GM12872 (cell line): ENCODE results near the gene EPHA3.

Experiments
- CTCF ChIP-seq: IDR thresholded peaks from 3 replicates; pipeline ENCODE4 v1.5.1; 2011; ENCODE audit warnings: low read depth, mild to moderate bottlenecking, low read length, moderate library complexity; ENCODE audit not compliant: insufficient read depth

The EPHA3 gene

GRCh38 chr3:89446593-89446992 is 339.2 kb downstream of the EPHA3 start:
- no peak for TF ChIP-seq CTCF

DNA sequence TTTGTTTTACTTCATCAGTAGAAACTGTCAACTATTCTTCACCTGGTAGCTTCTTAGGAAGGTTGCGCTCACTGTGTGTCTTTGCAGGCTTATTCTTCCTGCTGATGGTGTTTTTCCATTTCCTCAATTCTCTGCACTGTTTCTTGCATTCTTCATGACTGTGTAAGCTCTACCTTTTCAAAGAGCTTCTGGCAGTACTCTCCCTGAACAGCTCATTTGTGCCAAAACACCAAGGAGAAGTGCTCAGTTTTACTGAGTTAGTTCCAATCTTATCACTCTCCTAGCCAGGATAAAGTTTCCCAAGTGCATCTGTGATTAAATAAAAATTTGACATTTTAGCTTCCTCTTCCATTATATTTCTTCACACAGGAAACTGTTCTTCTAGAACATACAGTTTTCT is 339.8 kb downstream of the EPHA3 start:
- TF ChIP-seq CTCF = no peak

GRCh38 chr3:89449086-89449485 is 341.7 kb downstream of the EPHA3 start:
- no peak for TF ChIP-seq CTCF

- no peak for TF ChIP-seq CTCF
These were observed 344.6 kb downstream of the EPHA3 start for GRCh38 chr3:89452066-89452465.

DNA sequence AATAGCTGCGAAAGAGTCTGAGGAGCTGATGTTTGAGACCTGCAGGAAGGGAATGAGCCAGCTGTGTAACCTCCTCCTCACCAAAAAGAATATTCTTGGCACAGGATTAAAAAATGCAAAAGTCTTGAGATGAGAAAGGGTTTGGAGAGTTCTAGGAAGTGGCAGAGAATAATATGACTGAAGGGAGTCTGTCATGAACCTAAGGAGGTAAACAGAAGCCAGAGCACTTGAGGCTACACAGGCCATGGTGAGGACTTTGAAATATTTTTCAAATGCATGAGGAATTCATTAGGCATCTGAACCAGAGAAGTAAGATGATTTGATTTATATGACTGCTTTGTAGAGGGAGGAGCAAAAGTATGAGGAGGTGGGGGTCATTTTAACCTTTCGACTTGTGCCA is 347.8 kb downstream of the EPHA3 start:
- no peak for TF ChIP-seq CTCF

DNA sequence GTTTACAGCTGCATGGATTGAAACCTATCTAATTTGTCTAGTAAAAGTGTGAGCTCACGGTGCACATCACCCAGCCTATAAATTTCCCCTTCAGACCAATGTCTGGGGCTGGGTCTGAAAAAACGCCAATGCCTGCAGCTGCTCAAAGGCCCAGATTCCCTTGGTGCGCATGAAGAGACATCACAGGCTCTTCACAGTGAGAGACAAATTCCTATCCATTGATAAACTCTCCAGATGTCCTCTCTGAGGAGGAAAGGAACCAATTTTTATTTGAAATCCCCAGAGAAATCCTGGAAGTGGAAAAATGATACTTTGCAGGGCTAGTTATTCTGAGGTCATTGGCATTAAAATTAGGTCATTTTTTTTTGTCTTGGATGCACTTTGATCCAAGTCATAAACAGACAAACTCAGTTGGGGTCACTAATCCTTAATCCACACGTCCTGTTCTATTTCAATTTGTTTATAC is 360.5 kb downstream of the EPHA3 start:
- no peak for TF ChIP-seq CTCF

DNA sequence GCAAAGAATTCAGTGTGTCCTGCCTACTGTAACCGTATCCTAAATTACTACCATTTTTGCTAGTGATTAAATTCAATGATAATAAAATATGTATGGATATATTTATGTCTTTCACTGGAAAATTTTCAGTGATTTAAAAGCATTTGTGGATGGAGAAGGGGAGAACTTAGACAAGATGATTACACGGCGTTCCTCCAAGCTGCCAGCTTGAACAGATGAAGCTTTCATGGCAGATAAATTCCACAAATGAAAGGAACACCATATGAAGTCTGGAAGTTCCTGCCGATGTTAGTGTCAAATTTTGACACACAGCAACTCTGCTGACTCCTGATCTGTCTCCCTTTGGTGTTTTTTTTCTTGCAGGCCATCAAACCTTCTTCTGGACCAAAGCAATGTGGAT is 364.7 kb downstream of the EPHA3 start:
- no peak for TF ChIP-seq CTCF
